Measurements from ENCODE around the gene GOLGA5. TPM values are rescaled to one million over a fixed set of nuclear protein-coding genes. Genes with fewer than 3 reads are reported as not detected.

The GOLGA5 gene
- total and polyA plus RNA-seq, 2 experiments from 2014 or later, result 26.2 to 30.2 TPM

DNA sequence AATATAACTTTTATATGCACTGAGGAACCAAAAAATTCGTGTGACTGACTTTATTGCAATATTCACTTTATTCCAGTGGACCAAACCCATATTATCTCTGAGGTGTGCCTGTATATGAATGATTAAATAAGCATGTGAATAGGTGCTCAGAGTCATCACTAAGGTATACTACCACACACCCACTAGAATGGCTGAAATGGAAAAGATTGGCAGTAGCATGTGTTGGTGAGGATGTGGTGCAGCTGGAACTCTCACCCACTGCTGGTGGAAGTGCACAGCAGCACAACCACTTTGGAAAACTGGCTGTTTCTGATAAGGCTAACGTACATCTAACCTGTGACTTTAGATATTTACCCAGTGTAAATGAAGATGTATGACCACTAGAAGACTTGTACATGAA is 36.8 kb downstream of the GOLGA5 start:
- H3K36me3 ChIP-seq (ENCODE audit: insufficient read depth), result peaks cover 20% of the 10 kb centered on the region; the same call in 1 of the 2 replicates
- Mint-ChIP-seq H3K4me1 (no peaks in the 10 kb centered on the region), H3K27me3 (ENCODE audit: insufficient read depth, low read depth, poor library complexity) (no peaks in the 10 kb centered on the region), H3K36me3 (ENCODE audit: low read depth) (peaks cover 18% of the 10 kb centered on the region; the same call in 2 of the 3 replicates), H3K9me3 (no peaks in the 10 kb centered on the region), H3K4me3 (no peak overlapping the region), H3K27ac (no peak overlapping the region)
- no peaks in the 10 kb centered on the region for H3F3A ChIP-seq (replicated peaks; ENCODE audit: low read depth)
- no peak for DNase-seq (ENCODE audit: low spot score)
- no peak for ATAC-seq
- no peaks in the 10 kb centered on the region for H3K4me1 ChIP-seq (ENCODE audit: insufficient read depth)
- H3K27ac ChIP-seq (ENCODE audit: low read depth), result no peak overlapping the region
- no peak overlapping the region for H3K4me2 ChIP-seq
- H3K27me3 ChIP-seq (ENCODE audit: insufficient read depth), result no peaks in the 10 kb centered on the region
- no peaks in the 10 kb centered on the region for H3K9me2 ChIP-seq (ENCODE audit: insufficient read depth)
- H3K4me3 ChIP-seq, result no peak overlapping the region
- H4K20me1 ChIP-seq (replicated peaks; ENCODE audit: insufficient read depth), result no peaks in the 10 kb centered on the region
- TF ChIP-seq STAT1 (IDR thresholded peaks at IDR 0.05; ENCODE audit: unreplicated experiment) (no peak), ZNF114 (CRISPR knock-in tag; IDR thresholded peaks at IDR 0.05) (no peak), ZNF331 (CRISPR knock-in tag; IDR thresholded peaks at IDR 0.05; ENCODE audit: low read depth) (no peak), JUNB (IDR thresholded peaks at IDR 0.05; ENCODE audit: unreplicated experiment) (no peak), NANOG (IDR thresholded peaks at IDR 0.05; ENCODE audit: borderline replicate concordance) (no peak), POLR2AphosphoS5 (IDR thresholded peaks at IDR 0.05; ENCODE audit: low read depth) (no peak), CREB1 (CRISPR knock-in tag; IDR thresholded peaks at IDR 0.05; ENCODE audit: low read depth) (no peak), EZH2phosphoT487 (IDR thresholded peaks at IDR 0.05; ENCODE audit: unreplicated experiment) (no peak), EZH2 (IDR thresholded peaks at IDR 0.05; ENCODE audit: low read depth, unreplicated experiment) (no peak)
- TF ChIP-seq, protein P1, sequence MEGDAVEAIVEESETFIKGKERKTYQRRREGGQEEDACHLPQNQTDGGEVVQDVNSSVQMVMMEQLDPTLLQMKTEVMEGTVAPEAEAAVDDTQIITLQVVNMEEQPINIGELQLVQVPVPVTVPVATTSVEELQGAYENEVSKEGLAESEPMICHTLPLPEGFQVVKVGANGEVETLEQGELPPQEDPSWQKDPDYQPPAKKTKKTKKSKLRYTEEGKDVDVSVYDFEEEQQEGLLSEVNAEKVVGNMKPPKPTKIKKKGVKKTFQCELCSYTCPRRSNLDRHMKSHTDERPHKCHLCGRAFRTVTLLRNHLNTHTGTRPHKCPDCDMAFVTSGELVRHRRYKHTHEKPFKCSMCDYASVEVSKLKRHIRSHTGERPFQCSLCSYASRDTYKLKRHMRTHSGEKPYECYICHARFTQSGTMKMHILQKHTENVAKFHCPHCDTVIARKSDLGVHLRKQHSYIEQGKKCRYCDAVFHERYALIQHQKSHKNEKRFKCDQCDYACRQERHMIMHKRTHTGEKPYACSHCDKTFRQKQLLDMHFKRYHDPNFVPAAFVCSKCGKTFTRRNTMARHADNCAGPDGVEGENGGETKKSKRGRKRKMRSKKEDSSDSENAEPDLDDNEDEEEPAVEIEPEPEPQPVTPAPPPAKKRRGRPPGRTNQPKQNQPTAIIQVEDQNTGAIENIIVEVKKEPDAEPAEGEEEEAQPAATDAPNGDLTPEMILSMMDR (conservative IDR thresholded peaks at IDR 0.05; ENCODE audit: low read depth in 2 of 2), result no peak
- TF ChIP-seq, protein P2, sequence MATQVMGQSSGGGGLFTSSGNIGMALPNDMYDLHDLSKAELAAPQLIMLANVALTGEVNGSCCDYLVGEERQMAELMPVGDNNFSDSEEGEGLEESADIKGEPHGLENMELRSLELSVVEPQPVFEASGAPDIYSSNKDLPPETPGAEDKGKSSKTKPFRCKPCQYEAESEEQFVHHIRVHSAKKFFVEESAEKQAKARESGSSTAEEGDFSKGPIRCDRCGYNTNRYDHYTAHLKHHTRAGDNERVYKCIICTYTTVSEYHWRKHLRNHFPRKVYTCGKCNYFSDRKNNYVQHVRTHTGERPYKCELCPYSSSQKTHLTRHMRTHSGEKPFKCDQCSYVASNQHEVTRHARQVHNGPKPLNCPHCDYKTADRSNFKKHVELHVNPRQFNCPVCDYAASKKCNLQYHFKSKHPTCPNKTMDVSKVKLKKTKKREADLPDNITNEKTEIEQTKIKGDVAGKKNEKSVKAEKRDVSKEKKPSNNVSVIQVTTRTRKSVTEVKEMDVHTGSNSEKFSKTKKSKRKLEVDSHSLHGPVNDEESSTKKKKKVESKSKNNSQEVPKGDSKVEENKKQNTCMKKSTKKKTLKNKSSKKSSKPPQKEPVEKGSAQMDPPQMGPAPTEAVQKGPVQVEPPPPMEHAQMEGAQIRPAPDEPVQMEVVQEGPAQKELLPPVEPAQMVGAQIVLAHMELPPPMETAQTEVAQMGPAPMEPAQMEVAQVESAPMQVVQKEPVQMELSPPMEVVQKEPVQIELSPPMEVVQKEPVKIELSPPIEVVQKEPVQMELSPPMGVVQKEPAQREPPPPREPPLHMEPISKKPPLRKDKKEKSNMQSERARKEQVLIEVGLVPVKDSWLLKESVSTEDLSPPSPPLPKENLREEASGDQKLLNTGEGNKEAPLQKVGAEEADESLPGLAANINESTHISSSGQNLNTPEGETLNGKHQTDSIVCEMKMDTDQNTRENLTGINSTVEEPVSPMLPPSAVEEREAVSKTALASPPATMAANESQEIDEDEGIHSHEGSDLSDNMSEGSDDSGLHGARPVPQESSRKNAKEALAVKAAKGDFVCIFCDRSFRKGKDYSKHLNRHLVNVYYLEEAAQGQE (IDR thresholded peaks at IDR 0.05; ENCODE audit: unreplicated experiment), result no peak
- TF ChIP-seq, protein P3, sequence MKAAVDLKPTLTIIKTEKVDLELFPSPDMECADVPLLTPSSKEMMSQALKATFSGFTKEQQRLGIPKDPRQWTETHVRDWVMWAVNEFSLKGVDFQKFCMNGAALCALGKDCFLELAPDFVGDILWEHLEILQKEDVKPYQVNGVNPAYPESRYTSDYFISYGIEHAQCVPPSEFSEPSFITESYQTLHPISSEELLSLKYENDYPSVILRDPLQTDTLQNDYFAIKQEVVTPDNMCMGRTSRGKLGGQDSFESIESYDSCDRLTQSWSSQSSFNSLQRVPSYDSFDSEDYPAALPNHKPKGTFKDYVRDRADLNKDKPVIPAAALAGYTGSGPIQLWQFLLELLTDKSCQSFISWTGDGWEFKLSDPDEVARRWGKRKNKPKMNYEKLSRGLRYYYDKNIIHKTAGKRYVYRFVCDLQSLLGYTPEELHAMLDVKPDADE (IDR thresholded peaks at IDR 0.05), result no peak
- TF ChIP-seq, protein P4, sequence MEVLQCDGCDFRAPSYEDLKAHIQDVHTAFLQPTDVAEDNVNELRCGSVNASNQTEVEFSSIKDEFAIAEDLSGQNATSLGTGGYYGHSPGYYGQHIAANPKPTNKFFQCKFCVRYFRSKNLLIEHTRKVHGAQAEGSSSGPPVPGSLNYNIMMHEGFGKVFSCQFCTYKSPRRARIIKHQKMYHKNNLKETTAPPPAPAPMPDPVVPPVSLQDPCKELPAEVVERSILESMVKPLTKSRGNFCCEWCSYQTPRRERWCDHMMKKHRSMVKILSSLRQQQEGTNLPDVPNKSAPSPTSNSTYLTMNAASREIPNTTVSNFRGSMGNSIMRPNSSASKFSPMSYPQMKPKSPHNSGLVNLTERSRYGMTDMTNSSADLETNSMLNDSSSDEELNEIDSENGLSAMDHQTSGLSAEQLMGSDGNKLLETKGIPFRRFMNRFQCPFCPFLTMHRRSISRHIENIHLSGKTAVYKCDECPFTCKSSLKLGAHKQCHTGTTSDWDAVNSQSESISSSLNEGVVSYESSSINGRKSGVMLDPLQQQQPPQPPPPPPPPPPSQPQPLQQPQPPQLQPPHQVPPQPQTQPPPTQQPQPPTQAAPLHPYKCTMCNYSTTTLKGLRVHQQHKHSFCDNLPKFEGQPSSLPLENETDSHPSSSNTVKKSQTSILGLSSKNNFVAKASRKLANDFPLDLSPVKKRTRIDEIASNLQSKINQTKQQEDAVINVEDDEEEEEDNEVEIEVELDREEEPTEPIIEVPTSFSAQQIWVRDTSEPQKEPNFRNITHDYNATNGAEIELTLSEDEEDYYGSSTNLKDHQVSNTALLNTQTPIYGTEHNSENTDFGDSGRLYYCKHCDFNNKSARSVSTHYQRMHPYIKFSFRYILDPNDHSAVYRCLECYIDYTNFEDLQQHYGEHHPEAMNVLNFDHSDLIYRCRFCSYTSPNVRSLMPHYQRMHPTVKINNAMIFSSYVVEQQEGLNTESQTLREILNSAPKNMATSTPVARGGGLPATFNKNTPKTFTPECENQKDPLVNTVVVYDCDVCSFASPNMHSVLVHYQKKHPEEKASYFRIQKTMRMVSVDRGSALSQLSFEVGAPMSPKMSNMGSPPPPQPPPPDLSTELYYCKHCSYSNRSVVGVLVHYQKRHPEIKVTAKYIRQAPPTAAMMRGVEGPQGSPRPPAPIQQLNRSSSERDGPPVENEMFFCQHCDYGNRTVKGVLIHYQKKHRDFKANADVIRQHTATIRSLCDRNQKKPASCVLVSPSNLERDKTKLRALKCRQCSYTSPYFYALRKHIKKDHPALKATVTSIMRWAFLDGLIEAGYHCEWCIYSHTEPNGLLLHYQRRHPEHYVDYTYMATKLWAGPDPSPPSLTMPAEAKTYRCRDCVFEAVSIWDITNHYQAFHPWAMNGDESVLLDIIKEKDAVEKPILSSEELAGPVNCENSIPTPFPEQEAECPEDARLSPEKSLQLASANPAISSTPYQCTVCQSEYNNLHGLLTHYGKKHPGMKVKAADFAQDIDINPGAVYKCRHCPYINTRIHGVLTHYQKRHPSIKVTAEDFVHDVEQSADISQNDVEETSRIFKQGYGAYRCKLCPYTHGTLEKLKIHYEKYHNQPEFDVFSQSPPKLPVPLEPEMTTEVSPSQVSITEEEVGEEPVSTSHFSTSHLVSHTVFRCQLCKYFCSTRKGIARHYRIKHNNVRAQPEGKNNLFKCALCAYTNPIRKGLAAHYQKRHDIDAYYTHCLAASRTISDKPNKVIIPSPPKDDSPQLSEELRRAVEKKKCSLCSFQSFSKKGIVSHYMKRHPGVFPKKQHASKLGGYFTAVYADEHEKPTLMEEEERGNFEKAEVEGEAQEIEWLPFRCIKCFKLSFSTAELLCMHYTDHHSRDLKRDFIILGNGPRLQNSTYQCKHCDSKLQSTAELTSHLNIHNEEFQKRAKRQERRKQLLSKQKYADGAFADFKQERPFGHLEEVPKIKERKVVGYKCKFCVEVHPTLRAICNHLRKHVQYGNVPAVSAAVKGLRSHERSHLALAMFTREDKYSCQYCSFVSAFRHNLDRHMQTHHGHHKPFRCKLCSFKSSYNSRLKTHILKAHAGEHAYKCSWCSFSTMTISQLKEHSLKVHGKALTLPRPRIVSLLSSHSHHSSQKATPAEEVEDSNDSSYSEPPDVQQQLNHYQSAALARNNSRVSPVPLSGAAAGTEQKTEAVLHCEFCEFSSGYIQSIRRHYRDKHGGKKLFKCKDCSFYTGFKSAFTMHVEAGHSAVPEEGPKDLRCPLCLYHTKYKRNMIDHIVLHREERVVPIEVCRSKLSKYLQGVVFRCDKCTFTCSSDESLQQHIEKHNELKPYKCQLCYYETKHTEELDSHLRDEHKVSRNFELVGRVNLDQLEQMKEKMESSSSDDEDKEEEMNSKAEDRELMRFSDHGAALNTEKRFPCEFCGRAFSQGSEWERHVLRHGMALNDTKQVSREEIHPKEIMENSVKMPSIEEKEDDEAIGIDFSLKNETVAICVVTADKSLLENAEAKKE (CRISPR knock-in tag; IDR thresholded peaks at IDR 0.05), result no peak
- H2AFZ ChIP-seq, result no peak overlapping the region
- no peaks in the 10 kb centered on the region for H3K79me2 ChIP-seq (replicated peaks; ENCODE audit: insufficient read depth)
